Neural cell (in vitro differentiated cells): ENCODE measurements around the gene HDAC9. TPM values are rescaled to one million over a fixed set of nuclear protein-coding genes. Genes with fewer than 3 reads are reported as not detected.

Experiments
- H2AFZ ChIP-seq: fragments of 200-600, 300-800 bp; sonication (generic), shearing (Covaris generic); 2 replicates; pipeline ENCODE4 v1.6.0; 2014; ENCODE audit warnings: low read depth, mild to moderate bottlenecking, antibody characterized with exemption, low read length, moderate library complexity
- H3F3A ChIP-seq: fragments of 200-600 bp; shearing (Covaris generic); 2 replicates; pipeline ENCODE4 v1.6.1; 2016; ENCODE audit warnings: mild to moderate bottlenecking, moderate library complexity, mixed read lengths, antibody characterized with exemption, low read length; ENCODE audit not compliant: insufficient read depth, poor library complexity, severe bottlenecking
- H3K27ac ChIP-seq: fragments of 200-600, 300-800 bp; sonication (generic), shearing (Covaris generic); 2 replicates; pipeline ENCODE4 v1.5.1; 2014; ENCODE audit warnings: mild to moderate bottlenecking, low read length, moderate library complexity
- H3K27me3 ChIP-seq: fragments of 300-800, 200-600 bp; sonication (generic), shearing (Covaris generic); 2 replicates; pipeline ENCODE4 v1.6.0; 2014; ENCODE audit warnings: mild to moderate bottlenecking, low read depth, low read length, moderate library complexity; ENCODE audit not compliant: insufficient read depth
- H3K36me3 ChIP-seq: fragments of 300-800, 200-600 bp; sonication (generic), shearing (Covaris generic); 2 replicates; pipeline ENCODE4 v1.5.1; 2014; ENCODE audit warnings: mild to moderate bottlenecking, antibody characterized with exemption, low read length, moderate library complexity; ENCODE audit not compliant: insufficient read depth
- H3K4me2 ChIP-seq: fragments of 300-800, 200-600 bp; sonication (generic), shearing (Covaris generic); 2 replicates; pipeline ENCODE4 v1.6.0; 2014; ENCODE audit warnings: mild to moderate bottlenecking, low read length
- H3K4me3 ChIP-seq: fragments of 300-800, 200-600 bp; sonication (generic), shearing (Covaris generic); 2 replicates; pipeline ENCODE4 v1.5.1; 2014; ENCODE audit warnings: mild to moderate bottlenecking, low read length, moderate library complexity
- H3K79me2 ChIP-seq: fragments of 200-600 bp; shearing (Covaris generic); replicated peaks from 2 replicates; pipeline ENCODE4 v1.6.0; 2014; ENCODE audit warnings: mild to moderate bottlenecking, low read length, moderate library complexity; ENCODE audit not compliant: insufficient read depth
- H3K9ac ChIP-seq: fragments of 300-800, 200-600 bp; sonication (generic), shearing (Covaris generic); 2 replicates; pipeline ENCODE4 v1.6.1; 2016; ENCODE audit warnings: mild to moderate bottlenecking, low read length, mixed read lengths
- H3K9me2 ChIP-seq: fragments of 200-600 bp; shearing (Covaris generic); 2 replicates; pipeline ENCODE4 v1.6.1; 2016; ENCODE audit warnings: mild to moderate bottlenecking, low read length, mixed read lengths; ENCODE audit not compliant: insufficient read depth
- H3K9me3 ChIP-seq: fragments of 200-600, 300-800 bp; sonication (generic), shearing (Covaris generic); 2 replicates; pipeline ENCODE4 v1.6.1; 2016; ENCODE audit warnings: mild to moderate bottlenecking, mixed run types, low read length, moderate library complexity, mixed read lengths
- H4K20me1 ChIP-seq: fragments of 200-600 bp; shearing (Covaris generic); 2 replicates; pipeline ENCODE4 v1.6.1; 2016; ENCODE audit warnings: mild to moderate bottlenecking, mixed run types; ENCODE audit not compliant: insufficient read depth
- EP300 ChIP-seq: fragments of 450-650 bp; conservative IDR thresholded peaks from 2 replicates; pipeline ENCODE4 v1.6.1; 2014; ENCODE audit warnings: antibody characterized with exemption, mild to moderate bottlenecking, moderate library complexity; ENCODE audit not compliant: poor library complexity, severe bottlenecking
- EZH2 ChIP-seq: fragments of 200-600, 300-800 bp; shearing (Covaris generic), sonication (generic); IDR thresholded peaks from 2 replicates; pipeline ENCODE4 v1.6.1; 2014; ENCODE audit warnings: antibody characterized with exemption, low read length, borderline replicate concordance, mild to moderate bottlenecking; ENCODE audit not compliant: insufficient read depth, poor library complexity, severe bottlenecking
- MXI1 ChIP-seq: fragments of 450-650 bp; conservative IDR thresholded peaks from 2 replicates; pipeline ENCODE4 v1.6.1; 2014; ENCODE audit warnings: antibody characterized with exemption, mild to moderate bottlenecking; ENCODE audit not compliant: poor library complexity, severe bottlenecking
- POLR2AphosphoS5 ChIP-seq: IDR thresholded peaks from 2 replicates; pipeline ENCODE4 v1.6.1; 2012
- RAD21 ChIP-seq: fragments of 450-650 bp; conservative IDR thresholded peaks from 2 replicates; pipeline ENCODE4 v1.6.1; 2014; ENCODE audit warnings: antibody characterized with exemption, mild to moderate bottlenecking, moderate library complexity
- SMC3 ChIP-seq: fragments of 450-650 bp; conservative IDR thresholded peaks from 2 replicates; pipeline ENCODE4 v1.6.1; 2014; ENCODE audit warnings: antibody characterized with exemption, mild to moderate bottlenecking, moderate library complexity; ENCODE audit not compliant: poor library complexity
- TAF1 ChIP-seq: IDR thresholded peaks from 2 replicates; pipeline ENCODE4 v1.6.1; 2012; ENCODE audit warnings: low read depth
- polyA plus RNA-seq: library from polyadenylated mRNA; depleted of rRNA; stranded (reverse); fragments of >200 nt; gene quantifications from 2 replicates; pipeline ENCODE4 v1.2.3, GENCODE V29; 2014
- TF ChIP-seq, protein P1 (sequence below): IDR thresholded peaks from 2 replicates; pipeline ENCODE4 v1.6.1; 2012; ENCODE audit warnings: borderline replicate concordance
- TF ChIP-seq, protein P2 (sequence below): fragments of 450-650 bp; IDR thresholded peaks from 2 replicates; pipeline ENCODE4 v1.5.1; 2014; ENCODE audit warnings: antibody characterized with exemption, mild to moderate bottlenecking, moderate library complexity; ENCODE audit not compliant: poor library complexity, severe bottlenecking

HDAC9 gene
- polyA plus RNA-seq, 1 donor from 2014 or later, result 15.9 TPM

DNA sequence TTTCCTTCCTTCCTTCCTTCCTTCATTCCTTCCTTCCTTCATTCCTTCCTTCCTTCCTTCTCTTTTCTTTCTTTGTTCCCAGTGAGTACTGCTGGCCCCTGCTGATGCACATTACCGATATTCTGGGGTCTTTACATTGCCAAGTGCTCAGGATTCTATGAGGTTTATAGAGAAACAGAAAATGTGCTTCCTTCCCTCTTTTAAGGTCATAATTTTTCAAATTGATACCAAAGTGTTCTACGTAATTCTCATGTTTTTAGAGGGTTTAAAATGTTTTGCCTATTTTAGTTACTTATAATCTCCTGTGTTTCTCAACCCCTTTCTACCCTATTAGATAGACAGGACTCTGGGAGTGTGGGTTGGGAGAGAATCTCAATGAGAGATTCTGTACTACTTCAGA, 291.2 kb downstream of the HDAC9 start:
- no peaks in the 10 kb centered on the region for H3K9me2 ChIP-seq
- H3F3A ChIP-seq, result no peaks in the 10 kb centered on the region
- no peaks in the 10 kb centered on the region for H3K36me3 ChIP-seq
- H3K9ac ChIP-seq, result no peak overlapping the region
- H3K4me3 ChIP-seq, result no peak overlapping the region
- H3K9me3 ChIP-seq, result no peaks in the 10 kb centered on the region
- H3K79me2 ChIP-seq, result no peaks in the 10 kb centered on the region
- no peak overlapping the region for H3K27ac ChIP-seq
- H4K20me1 ChIP-seq, result no peaks in the 10 kb centered on the region
- no peak overlapping the region for H2AFZ ChIP-seq
- TF ChIP-seq, protein P1, sequence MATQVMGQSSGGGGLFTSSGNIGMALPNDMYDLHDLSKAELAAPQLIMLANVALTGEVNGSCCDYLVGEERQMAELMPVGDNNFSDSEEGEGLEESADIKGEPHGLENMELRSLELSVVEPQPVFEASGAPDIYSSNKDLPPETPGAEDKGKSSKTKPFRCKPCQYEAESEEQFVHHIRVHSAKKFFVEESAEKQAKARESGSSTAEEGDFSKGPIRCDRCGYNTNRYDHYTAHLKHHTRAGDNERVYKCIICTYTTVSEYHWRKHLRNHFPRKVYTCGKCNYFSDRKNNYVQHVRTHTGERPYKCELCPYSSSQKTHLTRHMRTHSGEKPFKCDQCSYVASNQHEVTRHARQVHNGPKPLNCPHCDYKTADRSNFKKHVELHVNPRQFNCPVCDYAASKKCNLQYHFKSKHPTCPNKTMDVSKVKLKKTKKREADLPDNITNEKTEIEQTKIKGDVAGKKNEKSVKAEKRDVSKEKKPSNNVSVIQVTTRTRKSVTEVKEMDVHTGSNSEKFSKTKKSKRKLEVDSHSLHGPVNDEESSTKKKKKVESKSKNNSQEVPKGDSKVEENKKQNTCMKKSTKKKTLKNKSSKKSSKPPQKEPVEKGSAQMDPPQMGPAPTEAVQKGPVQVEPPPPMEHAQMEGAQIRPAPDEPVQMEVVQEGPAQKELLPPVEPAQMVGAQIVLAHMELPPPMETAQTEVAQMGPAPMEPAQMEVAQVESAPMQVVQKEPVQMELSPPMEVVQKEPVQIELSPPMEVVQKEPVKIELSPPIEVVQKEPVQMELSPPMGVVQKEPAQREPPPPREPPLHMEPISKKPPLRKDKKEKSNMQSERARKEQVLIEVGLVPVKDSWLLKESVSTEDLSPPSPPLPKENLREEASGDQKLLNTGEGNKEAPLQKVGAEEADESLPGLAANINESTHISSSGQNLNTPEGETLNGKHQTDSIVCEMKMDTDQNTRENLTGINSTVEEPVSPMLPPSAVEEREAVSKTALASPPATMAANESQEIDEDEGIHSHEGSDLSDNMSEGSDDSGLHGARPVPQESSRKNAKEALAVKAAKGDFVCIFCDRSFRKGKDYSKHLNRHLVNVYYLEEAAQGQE, result no peak
- no peak for TF ChIP-seq TAF1
- TF ChIP-seq, protein P2, sequence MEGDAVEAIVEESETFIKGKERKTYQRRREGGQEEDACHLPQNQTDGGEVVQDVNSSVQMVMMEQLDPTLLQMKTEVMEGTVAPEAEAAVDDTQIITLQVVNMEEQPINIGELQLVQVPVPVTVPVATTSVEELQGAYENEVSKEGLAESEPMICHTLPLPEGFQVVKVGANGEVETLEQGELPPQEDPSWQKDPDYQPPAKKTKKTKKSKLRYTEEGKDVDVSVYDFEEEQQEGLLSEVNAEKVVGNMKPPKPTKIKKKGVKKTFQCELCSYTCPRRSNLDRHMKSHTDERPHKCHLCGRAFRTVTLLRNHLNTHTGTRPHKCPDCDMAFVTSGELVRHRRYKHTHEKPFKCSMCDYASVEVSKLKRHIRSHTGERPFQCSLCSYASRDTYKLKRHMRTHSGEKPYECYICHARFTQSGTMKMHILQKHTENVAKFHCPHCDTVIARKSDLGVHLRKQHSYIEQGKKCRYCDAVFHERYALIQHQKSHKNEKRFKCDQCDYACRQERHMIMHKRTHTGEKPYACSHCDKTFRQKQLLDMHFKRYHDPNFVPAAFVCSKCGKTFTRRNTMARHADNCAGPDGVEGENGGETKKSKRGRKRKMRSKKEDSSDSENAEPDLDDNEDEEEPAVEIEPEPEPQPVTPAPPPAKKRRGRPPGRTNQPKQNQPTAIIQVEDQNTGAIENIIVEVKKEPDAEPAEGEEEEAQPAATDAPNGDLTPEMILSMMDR, result no peak
- TF ChIP-seq POLR2AphosphoS5, result no peak
- TF ChIP-seq EZH2, result no peak
- no peak for TF ChIP-seq SMC3
- TF ChIP-seq EP300, result no peak
- TF ChIP-seq MXI1, result no peak
- TF ChIP-seq RAD21, result no peak
- no peak overlapping the region for H3K4me2 ChIP-seq
- H3K27me3 ChIP-seq, result no peaks in the 10 kb centered on the region

- H4K20me1 ChIP-seq, result no peaks in the 10 kb centered on the region
- H3K79me2 ChIP-seq, result no peaks in the 10 kb centered on the region
- H3K9ac ChIP-seq, result no peak overlapping the region
- no peaks in the 10 kb centered on the region for H3K9me3 ChIP-seq
- H3K4me3 ChIP-seq, result no peak overlapping the region
- no peaks in the 10 kb centered on the region for H3K27me3 ChIP-seq
- H3K36me3 ChIP-seq, result no peaks in the 10 kb centered on the region
- H2AFZ ChIP-seq, result no peak overlapping the region
- TF ChIP-seq MXI1, result no peak
- TF ChIP-seq, protein P1, result no peak
- TF ChIP-seq, protein P2, result no peak
- no peak for TF ChIP-seq POLR2AphosphoS5
- TF ChIP-seq SMC3, result no peak
- no peaks in the 10 kb centered on the region for H3F3A ChIP-seq
- no peak overlapping the region for H3K27ac ChIP-seq
- H3K9me2 ChIP-seq, result no peaks in the 10 kb centered on the region
- H3K4me2 ChIP-seq, result no peak overlapping the region
Observed at GRCh38 chr7:18788026-18788425, 292.5 kb downstream of the HDAC9 start.
